Activated CD4-positive, alpha-beta T cell treated with anti-CD3 and anti-CD28 coated beads, Interleukin-2, Interleukin-6, amounts not matched to agents 100 ng/mL and 50 ng/mL, durations not matched to agents 16 hours and 8 hours (primary cell): ENCODE results near the gene ARPP21.

Source experiments
- DNase-seq: peaks from one replicate; pipeline ENCODE4 v3.0.0-alpha.2; 2020

The ARPP21 gene

DNA sequence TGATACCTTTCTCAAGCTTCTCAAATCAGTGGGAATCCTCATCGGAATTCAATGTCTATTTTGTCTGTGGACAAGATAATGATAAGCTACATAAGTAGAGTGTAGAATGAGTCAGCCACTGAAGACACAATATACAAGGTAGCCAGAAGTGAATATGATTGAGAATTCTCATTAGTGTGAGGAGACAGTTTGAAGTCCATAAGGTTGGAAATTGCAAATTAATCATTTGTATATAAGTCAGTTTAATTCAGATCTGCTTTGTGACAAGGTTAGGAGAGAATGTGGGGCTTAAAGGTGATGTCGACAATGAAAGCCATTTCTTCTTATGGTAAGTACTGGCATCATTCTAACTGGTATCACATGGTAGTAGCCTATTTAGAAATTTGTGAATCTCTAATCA lies 4.2 kb downstream of the ARPP21 start:
- DNase-seq, result no peak

DNA sequence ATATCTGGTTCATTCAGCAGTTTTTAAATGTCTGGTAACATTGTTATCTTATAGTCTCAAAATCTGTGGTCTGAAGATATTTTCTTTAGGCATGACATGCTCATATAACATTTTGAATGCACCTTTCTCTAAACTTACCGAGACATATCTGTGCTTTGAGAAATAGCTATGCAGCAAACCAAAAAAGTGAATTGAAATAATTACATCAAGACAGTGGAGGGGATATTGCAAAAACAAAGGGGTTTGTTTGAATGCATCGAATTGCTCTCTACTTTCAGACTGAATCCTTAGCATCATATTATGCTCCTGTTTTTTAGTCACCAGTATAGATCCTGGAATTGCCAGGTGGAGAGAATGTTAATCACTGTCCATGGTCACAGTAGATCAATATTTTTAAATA lies 5.1 kb downstream of the ARPP21 start:
- no peak for DNase-seq

DNA sequence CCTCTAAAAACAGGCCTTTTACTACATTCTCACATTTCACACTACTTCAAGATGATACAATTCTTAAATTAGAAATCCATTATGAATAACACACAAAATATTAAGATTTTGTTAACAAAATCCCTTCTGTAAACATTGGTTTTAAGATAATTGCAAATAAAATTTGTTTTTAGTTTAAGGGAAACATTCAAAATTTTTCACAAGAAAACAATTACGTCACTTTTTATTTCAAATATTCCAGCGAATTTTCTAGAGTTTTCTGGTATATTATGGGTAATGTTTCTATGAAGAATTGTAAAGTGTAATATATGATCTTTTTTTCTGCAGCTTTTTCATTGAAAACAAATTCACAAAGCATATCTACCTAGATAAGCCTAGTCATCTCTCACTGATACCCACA lies 5.9 kb downstream of the ARPP21 start:
- no peak for DNase-seq

DNA sequence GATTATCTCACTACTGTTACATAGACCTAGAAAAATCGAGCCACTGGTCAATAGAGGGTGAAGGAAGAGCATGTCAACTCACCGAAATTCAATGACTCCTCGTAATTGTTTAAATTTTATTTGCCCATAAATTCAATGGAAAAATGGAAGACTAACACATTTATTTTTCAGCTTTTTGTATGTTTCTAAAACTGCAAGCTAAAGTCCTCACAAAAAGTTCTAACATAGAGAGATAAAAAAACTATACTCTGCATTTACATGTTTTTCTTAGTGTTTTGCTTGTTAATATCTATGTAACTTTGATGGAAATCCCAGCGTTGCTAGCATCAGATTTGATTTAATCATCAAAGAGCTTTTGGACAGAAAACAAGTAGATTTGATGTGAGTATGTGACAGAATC lies 6.8 kb downstream of the ARPP21 start:
- DNase-seq, result no peak

DNA sequence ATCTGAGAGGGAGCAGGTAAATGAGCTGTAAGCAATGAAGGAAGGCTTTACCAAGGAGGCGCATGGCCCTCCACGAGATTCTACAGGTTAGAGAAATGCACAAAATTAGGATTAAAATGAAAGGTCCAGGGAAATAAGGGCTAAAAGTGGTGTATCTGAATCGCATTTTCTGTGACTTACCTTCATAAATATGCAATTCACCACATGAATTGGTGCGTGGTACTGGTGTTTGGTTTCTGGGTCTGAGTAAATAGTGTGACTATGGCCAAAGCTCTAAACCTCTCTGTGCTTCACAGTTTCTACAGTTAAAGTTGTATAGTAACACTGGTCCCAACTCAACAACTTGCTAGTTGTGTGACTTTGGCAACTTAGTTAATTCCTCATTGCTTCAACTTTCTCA lies 8.1 kb downstream of the ARPP21 start:
- DNase-seq, result no peak

DNA sequence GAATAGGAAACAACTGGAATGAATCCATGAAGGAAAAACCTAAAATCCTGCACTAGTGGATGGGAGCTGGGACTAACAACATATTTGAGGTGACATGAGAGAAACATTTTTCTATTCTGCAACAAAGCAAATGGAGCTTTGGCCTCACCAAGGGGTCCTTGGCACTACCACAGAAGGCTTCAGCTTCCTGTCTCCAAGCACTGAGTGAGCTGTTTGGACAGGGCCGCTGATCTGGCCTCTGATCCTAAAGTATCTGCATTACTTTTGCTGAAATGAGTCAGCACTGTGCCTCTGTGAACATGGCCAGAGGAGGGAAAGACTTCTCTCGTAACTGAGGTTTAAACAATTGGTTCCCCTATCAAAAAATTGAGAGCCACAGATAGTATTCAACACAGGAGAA lies 9.0 kb downstream of the ARPP21 start:
- DNase-seq, result no peak

DNA sequence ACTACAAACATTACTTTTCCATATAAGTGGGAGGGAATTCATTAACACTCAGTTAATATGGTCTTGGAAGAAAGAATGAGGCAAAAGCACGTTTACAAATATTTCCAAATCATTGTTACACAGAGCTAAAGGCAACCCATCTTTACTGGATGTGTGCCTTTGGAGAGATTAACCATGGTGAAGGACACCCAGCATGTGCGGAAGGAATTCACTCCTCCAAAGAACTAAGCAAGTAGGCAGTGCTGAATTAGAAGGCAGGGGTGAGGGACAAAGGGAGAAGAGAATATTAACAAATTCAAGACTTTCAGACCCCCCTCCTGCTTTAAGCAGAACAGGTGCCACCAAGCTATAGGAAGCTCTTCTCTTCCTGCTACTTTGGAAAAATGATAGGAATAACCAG lies 10.1 kb downstream of the ARPP21 start:
- no peak for DNase-seq

DNA sequence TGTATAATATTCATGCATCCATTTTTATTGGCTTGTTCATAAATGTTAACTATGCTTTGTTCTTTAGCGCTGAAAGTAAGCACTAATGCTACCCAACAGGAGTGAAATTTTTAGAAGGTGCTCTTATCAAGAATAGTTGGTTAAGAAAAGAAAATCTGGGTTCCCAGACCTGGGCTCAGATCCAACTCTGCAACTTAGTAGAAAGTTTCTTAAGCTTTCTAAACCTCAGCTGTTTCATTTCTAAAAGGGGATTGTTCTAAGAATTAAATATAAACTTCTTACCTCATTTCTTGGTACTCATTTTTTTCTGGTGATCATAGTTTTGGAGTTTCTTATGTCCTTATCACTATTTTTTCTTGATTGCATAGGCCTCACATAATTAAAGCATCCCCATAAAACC lies 12.1 kb downstream of the ARPP21 start:
- no peak for DNase-seq

DNA sequence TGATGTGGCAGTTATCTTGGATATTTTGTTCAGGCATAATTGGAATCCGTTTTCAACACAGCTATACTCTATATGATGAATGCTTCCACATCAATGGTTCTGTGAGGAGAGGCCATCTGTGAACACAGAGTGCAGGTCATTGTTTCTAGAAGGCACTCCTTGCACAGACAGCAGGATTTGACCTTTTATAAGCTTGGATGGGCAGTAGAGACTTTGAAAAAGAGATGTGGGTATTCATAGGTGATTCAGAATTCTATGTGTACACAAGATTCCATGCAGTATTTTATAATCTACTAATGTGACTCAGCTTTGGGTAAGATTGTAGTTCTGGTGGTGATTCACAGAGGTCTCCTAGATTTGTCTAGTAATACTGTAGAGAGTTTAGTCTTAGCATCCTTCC lies 12.5 kb downstream of the ARPP21 start:
- no peak for DNase-seq

DNA sequence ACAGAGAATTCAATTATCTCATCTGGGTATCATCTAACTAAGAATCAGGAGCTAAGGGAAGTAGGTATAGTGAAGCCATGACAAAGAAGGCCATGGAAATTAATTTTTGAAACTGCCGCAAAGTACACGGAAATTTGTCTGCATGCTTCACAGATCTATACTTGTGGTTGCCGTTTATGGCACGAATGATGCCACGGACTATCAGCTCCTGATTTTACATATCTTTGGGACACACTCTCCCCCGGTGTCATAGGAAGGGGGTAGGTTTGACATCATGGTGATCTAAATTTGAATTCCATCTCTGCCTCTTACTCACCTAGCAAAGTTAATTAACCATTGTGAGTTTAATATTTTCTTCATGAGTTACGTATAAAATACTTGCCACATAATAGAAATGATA lies 14.0 kb downstream of the ARPP21 start:
- DNase-seq, result no peak

DNA sequence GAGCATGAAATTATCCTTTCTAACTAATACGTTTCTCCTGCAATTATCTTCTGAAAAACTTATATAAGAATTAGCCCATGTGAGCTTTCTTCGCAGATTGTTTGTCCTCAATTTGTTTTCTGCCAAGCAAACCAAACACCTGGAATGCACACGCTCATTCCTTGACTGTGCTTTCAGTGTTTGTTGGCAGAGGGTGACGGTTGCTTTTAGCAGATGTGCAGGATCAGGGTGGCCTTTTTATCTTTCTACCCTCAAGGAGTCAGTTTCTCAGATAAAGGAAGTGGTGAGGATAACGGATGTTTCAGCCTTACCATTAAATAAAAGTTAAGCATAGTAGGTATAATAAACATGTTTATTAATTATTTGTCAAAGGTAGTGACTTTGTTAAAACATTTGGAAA lies 15.2 kb downstream of the ARPP21 start:
- no peak for DNase-seq

DNA sequence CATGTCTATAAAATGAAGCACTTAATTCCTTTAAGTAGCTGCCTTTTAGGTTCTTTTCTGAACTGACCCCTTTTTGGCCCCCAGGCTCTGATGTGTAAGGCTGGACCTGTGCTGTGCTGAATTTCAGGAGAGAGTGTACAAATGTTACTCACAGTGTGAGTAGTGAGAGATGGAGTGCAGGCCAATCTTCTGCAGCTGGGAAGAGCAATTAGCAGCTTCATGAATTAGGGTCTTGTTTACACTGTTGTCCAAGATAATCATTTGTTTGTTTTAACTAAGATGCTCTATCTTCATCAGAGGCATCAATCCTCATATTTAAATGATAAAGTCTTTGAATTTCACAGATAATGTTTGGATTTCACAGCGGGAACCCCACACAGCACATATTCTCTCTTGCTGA lies 19.4 kb downstream of the ARPP21 start:
- no peak for DNase-seq

DNA sequence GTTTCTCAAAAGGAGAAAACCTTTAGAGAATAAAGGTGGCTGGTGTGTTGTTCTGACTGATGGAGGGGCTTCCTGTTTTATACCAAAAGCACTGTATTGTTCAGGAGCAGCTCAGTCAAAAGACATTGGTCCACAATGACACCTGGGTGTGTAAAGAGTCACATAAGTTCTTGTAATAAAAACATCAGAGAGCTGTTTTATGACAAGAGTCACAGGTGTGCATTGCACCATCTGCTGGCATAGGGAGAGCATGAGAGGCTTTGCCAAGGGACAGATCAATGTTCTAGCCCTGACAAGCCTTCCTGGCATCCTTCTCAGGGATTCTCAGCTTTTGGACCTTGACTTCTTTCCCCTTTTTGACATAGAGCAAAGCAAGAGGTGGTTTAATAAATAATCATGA lies 20.4 kb downstream of the ARPP21 start:
- DNase-seq, result peak; percentile 1

DNA sequence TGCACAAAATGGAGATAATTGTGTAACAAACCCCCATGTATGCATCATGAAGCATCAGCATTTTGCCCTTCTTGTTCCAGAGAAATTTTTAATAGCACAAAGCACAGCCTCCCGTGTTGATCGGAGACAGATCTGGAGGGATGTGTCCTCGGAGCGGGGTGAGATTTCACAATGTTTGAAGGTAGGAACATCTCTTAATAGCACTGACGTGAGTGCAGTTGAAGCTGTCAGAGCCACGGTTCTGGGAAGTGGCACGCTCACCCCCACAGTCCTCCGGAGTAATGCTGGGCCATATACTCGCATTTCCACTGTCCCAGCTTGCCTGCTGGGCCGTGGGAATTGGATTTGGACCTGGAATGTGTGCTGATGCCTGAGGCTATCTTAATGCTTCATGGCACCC lies 24.1 kb downstream of the ARPP21 start:
- no peak for DNase-seq

DNA sequence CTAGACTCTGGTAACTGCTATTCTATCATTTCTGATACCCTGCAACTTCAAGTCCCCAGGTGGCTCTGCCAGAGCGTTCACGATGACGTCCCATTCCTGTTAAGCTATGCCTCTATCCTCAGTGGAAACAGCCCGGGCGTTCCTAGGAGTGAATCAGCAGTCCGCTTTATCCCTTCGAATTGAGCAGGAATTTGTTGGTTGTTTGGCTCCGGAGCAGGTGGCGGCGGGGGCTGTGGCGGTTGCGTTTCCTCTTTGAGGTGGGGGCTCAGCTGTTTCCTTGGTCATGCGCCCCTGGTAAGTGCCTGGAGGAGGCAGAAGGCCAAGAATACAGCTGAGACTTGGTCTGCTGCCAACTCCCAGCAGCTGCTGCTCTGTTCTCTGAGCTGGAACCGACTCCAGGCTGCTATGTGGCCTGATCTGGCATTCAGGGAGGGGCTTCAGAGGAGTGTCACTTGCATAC lies 25.2 kb downstream of the ARPP21 start:
- DNase-seq, result no peak

DNA sequence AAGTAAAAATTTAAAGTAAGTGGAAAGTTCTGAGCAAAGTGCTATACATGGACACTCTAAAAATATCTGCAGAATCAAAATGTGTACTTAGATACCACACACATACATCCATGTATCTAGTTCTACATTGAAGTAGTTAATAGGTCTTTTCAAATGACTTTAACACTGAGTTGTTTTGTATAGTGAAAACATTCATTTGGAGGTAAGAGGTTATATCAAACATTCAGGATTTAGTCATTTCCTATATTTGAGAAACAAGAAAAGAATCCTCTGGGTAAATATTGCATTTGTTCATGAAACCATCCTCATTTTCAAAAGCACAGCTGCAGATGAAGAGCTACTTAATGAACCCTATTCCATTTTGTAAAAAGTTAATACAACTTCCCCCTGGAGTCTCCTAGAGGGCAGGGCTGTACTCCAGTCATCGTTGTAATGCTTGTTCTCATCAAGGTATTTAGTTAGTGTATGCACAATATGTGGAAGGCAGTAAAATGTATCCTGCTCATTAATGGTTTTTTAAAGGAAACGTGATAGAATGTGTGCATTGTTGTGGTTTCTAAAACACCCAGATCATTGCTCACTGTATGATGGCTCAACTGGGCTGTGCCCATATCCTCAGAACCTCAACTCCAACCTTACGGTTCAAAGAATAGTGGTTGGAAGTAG lies 26.2 kb downstream of the ARPP21 start:
- no peak for DNase-seq

DNA sequence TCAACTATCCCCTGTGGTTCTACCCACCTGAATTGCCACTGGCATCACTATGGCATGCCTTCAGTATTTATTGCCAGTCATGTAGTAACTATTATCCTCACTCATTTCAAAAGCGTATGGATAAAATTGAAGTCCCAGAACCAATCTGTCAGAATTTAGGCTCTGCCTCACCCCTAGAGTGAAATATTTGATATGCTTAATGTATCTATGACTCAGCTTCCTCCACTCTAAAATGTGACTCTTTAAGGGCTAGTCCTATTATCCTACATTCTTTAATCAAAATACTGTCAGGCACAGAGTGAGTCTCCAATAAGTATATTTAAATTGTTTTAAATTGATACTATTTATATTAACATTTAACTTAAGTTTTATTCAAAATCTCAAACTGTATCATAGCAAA lies 27.6 kb downstream of the ARPP21 start:
- no peak for DNase-seq

DNA sequence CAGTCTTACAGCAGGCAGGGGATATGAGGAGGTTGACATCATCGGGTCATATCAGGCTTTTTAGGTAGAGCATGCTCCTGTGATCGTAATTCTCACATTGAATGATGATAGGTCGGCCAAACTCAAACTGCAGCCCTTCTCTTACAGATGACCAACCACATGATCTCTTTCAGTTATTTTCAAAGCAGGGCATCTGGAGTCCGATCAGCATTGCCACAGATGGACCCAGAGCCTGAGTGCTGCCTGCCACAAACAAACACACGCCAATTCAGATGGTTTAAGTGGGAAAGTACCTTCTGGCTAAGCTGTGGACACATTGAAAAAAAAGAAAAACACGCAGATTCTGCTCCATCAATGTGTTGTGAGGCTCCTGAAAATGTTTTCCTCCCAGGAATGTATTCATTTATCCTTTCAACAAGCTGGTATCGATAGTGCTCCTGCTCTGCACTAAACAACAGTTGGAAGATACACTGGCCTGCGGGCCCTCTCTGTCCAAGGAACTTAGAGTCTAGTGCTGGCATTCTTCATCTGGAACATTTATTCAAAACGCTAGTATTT lies 31.2 kb downstream of the ARPP21 start:
- DNase-seq, result no peak

DNA sequence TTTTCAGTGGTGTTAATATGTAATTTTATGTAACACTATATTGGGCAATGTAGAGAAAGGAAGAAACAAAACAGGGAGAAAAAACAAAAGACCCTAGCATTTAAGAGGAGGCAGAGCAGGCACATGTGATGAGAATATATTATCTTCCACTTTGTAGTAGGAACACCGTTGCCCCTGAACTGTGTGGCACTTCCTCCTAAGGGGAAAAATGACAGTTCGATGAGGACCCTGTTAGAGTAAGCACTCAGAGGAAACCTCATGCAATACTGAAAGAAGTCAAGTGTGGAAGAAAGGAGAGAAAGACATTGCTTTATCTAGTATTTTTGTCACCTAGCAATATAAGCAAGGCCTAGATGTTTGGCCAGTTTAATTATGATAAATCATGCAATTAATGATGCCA lies 32.2 kb downstream of the ARPP21 start:
- DNase-seq, result no peak

DNA sequence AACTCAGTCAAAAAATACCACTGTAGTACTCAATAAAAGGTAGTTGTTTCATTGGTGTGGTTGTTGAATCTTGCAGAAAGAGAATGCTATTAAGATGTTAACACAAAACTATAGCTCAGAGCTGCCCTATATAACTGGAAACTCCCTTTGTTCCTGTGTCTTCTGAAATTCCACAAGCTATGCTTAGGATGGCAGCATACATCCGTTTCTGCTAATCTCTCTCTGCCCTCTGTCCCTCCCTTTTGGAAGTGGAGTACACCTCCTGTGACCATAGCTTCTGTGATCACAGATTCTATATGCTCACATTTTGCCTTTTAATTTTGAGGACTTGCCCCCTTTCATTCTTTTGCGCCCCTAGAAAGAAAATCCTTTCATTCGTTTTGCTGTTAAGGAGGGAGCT lies 33.7 kb downstream of the ARPP21 start:
- no peak for DNase-seq

DNA sequence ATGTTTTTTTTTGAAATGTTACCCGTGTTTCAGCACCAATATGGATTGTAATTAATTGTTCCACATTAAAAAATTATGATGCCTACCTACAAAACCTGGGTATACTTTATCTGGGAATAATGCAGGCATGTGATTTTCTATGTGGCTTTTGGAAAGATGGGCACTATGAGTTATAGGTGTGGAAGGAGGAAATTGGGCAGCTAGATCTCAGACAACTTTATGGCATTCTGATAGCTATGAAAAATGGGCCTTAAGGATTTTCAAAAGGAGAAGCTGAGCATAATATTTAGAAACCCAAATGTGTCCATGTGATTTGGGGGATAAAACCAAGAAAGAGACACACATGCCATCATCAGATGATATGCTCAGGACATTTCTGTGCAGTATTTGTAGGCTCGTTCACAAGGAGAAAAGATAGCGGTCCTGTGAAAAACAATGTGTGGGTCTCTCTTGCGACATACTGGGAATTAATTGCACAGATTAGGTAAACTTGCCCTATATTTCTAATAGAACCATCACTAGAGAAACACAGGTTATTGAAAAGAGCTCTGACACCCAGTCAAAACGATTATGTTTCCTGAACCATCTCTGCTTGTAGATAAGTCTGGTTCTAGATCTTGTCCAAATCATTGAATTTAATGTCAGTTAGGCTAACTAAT lies 35.3 kb downstream of the ARPP21 start:
- DNase-seq, result no peak

DNA sequence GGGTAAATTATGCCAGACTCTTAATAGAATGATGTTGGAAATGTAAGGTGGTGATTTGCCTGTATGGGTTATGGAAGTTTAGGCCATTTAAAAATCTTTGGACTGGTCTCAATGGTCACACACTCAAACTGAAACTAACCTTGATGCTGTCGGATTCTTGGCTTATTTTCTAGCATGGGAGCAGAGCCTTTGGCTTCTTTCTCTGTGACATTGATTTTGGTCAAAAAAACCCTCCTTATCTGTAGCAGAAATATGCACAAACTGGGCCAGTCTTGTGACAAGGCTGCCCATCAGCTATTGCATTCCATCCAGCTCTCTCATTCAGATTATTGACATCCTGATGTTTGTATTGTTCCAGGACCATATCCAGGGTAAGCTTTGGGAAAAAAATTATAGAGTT lies 35.9 kb downstream of the ARPP21 start:
- DNase-seq, result no peak

DNA sequence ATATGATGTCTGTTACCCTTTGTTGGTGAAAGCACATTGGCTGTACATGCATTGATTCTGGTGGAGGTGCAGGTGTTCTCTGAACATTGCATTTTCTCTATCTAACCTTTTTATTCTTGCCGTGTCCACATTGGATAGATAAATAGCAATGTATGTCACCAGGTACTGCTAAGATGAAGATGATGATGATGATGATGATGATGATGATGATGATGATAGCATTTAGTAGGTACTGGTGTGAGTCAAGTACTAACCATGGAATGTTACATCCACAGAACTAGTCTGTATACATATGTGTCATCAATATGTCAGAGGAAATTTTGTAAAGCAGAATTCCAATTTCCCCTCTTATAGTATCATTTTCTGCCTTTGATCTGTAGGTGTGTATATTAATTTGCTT lies 36.3 kb downstream of the ARPP21 start:
- DNase-seq, result no peak

DNA sequence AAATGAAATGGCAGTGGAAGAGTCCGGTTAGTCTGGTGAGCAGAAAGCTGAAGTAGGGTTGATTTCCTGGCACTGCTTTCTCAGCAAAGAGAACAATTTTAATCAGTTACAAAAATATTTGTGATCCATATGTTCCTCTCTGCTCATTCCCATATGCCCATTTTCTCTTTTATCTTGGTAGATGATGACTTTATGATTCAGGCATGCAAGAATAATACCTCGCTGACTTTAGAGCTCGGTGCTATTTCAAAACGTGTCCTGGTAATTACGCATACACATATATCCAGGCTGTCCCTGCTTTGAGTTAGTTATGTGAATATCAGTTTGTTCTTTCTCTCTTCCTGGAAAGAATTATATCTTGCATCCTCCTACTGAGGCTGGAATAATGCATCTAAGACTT lies 38.5 kb downstream of the ARPP21 start:
- DNase-seq, result no peak

DNA sequence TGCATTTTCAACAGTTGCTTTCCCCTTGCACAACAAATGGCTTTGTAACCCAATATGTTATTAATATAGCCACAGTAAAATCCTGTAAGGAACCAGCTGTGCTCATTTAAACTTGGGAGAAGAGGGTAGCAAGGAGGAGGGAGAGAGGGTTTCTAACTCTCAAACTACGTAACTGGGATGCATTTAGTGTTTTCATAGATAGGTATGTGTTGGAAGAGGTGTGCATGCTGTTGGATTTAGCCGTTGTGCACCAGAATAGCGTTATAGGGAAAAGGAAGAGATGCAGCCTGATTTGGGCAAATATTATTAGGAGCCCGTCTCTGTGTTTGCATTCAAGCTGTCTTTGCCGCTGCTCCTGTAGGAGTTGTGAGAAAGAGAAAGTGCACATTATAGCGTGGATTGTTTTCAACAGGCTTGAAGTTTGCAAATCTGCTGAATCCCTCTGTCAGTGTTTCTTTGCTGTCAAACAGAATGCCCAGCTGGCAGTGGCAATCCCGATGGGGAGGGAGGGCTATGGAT lies 39.4 kb downstream of the ARPP21 start:
- DNase-seq, result no peak
